Measurements from ENCODE around the gene GIMAP1.

GIMAP1 gene

DNA sequence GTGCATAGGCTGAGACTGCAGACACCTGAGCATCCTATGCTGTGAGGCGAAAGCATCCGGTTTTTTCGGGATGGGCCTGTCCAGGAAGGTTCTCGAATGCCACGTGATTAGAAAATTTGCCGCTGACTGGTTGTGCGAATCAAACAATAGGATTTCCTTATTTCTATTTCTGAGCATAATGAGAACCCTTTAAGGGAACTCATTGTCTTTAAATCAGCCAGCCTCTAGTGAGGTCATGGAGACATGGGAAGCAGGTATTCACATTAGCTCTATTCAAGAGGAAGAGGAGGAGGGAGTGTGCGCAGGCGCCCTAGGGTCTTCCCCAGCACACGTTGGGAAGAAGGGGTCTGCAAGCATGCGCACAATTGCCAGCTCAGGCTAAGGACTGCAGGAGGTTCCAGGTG lies 5.6 kb downstream of the GIMAP1 start:
- peaks cover 0 to 7% of the 10 kb centered on the region in 2 donors for H3K36me3 ChIP-seq (ENCODE audit: control insufficient read depth in 1 of 2, insufficient read depth in 2 of 2, low read length in 2 of 2)
- no peak overlapping the region for H3K27ac ChIP-seq (ENCODE audit: low read depth, low read length)
- H3K27me3 ChIP-seq (ENCODE audit: control insufficient read depth in 1 of 2, insufficient read depth in 2 of 2, low read length in 2 of 2): no peaks in the 10 kb centered on the region
- H3K9ac ChIP-seq (ENCODE audit: low read depth in 1 of 2, low read length in 2 of 2): no peak overlapping the region
- no peak overlapping the region for H3K4me3 ChIP-seq (ENCODE audit: low read depth in 1 of 2, low read length in 2 of 2)
- H3K9me3 ChIP-seq (ENCODE audit: control insufficient read depth in 1 of 2, low read length in 2 of 2): no peaks in the 10 kb centered on the region
- H3K4me1 ChIP-seq (ENCODE audit: control insufficient read depth in 1 of 2, insufficient read depth in 2 of 2, low read length in 2 of 2): no peaks in the 10 kb centered on the region

GRCh38 chr7:150722431-150722931 lies 6.1 kb downstream of the GIMAP1 start:
- Histone ChIP-seq H3K9ac (ENCODE audit: low read depth in 1 of 2, low read length in 2 of 2) (no peak overlapping the region), H3K9me3 (ENCODE audit: control insufficient read depth in 1 of 2, low read length in 2 of 2) (no peaks in the 10 kb centered on the region), H3K27ac (ENCODE audit: low read depth, low read length) (no peak overlapping the region), H3K36me3 (ENCODE audit: control insufficient read depth in 1 of 2, insufficient read depth in 2 of 2, low read length in 2 of 2) (peaks cover 0 to 7% of the 10 kb centered on the region in 2 donors), H3K4me1 (ENCODE audit: control insufficient read depth in 1 of 2, insufficient read depth in 2 of 2, low read length in 2 of 2) (no peaks in the 10 kb centered on the region), H3K4me3 (ENCODE audit: low read depth in 1 of 2, low read length in 2 of 2) (no peak overlapping the region), H3K27me3 (ENCODE audit: control insufficient read depth in 1 of 2, insufficient read depth in 2 of 2, low read length in 2 of 2) (no peaks in the 10 kb centered on the region)

DNA sequence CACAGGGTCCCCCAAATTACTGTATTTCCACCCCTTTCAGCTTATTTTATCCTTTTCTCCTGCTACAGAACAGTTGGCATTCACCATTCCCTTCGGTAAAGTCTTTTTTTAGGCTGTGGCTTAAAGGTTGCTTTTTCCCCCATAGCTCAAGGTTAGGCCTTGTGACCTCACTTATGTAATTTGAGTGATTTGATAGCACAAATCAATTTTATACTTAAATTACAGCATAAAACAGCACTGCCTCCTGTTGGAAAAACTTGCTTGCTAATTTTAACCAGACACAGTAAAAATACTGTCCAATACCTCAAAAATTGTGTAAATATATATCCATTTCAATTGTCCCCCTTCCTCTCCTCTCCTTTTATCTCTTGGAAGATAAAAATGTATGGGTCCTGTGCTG lies 7.1 kb downstream of the GIMAP1 start:
- Histone ChIP-seq H3K9me3 (ENCODE audit: control insufficient read depth in 1 of 2, low read length in 2 of 2) (no peaks in the 10 kb centered on the region), H3K4me3 (ENCODE audit: low read depth in 1 of 2, low read length in 2 of 2) (no peak overlapping the region), H3K4me1 (ENCODE audit: control insufficient read depth in 1 of 2, insufficient read depth in 2 of 2, low read length in 2 of 2) (peaks cover 5 to 6% of the 10 kb centered on the region in 2 donors), H3K27me3 (ENCODE audit: control insufficient read depth in 1 of 2, insufficient read depth in 2 of 2, low read length in 2 of 2) (no peaks in the 10 kb centered on the region), H3K27ac (ENCODE audit: low read depth, low read length) (no peak overlapping the region), H3K9ac (ENCODE audit: low read depth in 1 of 2, low read length in 2 of 2) (no peak overlapping the region), H3K36me3 (ENCODE audit: control insufficient read depth in 1 of 2, insufficient read depth in 2 of 2, low read length in 2 of 2) (peaks cover 0 to 7% of the 10 kb centered on the region in 2 donors)

GRCh38 chr7:150727381-150727780 lies 11.0 kb downstream of the GIMAP1 start:
- H3K27ac ChIP-seq (ENCODE audit: low read depth, low read length): no peak overlapping the region

DNA sequence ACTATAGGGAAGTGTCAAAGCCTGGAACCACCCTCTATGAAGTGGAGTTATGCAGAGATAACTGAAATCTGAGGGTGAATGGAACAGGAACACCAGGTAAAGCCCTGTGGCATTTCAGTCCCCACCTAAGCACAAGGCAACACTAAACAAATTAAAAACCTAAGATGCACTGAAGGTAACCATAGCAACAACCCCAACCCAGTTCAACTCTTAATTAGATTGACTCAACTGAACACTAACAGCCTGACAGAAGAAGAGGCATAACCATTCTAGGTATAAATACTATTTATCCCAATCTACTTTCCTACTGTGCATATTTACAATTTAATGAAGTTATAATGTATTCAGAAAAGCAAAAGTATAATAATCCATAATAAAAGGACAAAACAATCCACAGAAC lies 11.6 kb downstream of the GIMAP1 start:
- no peak overlapping the region for H3K9ac ChIP-seq (ENCODE audit: low read depth in 1 of 2, low read length in 2 of 2)
- H3K27ac ChIP-seq (ENCODE audit: low read depth, low read length): no peak overlapping the region
- no peaks in the 10 kb centered on the region for H3K9me3 ChIP-seq (ENCODE audit: control insufficient read depth in 1 of 2, low read length in 2 of 2)
- no peaks in the 10 kb centered on the region for H3K36me3 ChIP-seq (ENCODE audit: control insufficient read depth in 1 of 2, insufficient read depth in 2 of 2, low read length in 2 of 2)
- peaks cover 5 to 6% of the 10 kb centered on the region in 2 donors for H3K4me1 ChIP-seq (ENCODE audit: control insufficient read depth in 1 of 2, insufficient read depth in 2 of 2, low read length in 2 of 2)
- no peaks in the 10 kb centered on the region for H3K27me3 ChIP-seq (ENCODE audit: control insufficient read depth in 1 of 2, insufficient read depth in 2 of 2, low read length in 2 of 2)
- H3K4me3 ChIP-seq (ENCODE audit: low read depth in 1 of 2, low read length in 2 of 2): no peak overlapping the region

More at GRCh38 chr7:150727381-150727780, 11.0 kb downstream of the GIMAP1 start:
- H3K4me1 ChIP-seq (ENCODE audit: control insufficient read depth in 1 of 2, insufficient read depth in 2 of 2, low read length in 2 of 2): peaks cover 5 to 6% of the 10 kb centered on the region in 2 donors
- H3K36me3 ChIP-seq (ENCODE audit: control insufficient read depth in 1 of 2, insufficient read depth in 2 of 2, low read length in 2 of 2): no peaks in the 10 kb centered on the region
- H3K9me3 ChIP-seq (ENCODE audit: control insufficient read depth in 1 of 2, low read length in 2 of 2): no peaks in the 10 kb centered on the region
- no peaks in the 10 kb centered on the region for H3K27me3 ChIP-seq (ENCODE audit: control insufficient read depth in 1 of 2, insufficient read depth in 2 of 2, low read length in 2 of 2)
- H3K9ac ChIP-seq (ENCODE audit: low read depth in 1 of 2, low read length in 2 of 2): no peak overlapping the region
- no peak overlapping the region for H3K4me3 ChIP-seq (ENCODE audit: low read depth in 1 of 2, low read length in 2 of 2)

DNA sequence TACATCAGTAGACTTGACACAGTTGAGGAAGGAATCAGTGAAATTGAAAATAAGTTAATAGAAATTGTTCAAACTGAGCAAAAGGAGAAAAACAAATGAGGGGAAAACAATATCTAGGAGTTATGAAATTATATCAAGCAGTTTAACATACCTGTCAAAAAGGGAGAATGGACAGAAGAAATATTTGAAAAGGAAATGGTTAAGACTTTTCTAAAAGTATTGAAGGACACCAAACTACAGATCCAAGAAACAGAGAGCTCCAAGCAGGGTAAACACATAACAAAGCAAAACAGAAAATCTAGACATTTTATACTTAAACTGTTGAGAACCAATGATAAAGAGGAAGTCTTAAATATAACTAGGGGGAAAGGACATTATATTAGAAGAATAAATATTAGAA lies 12.2 kb downstream of the GIMAP1 start:
- Histone ChIP-seq H3K9ac (ENCODE audit: low read depth in 1 of 2, low read length in 2 of 2) (no peak overlapping the region), H3K9me3 (ENCODE audit: control insufficient read depth in 1 of 2, low read length in 2 of 2) (no peaks in the 10 kb centered on the region), H3K27ac (ENCODE audit: low read depth, low read length) (no peak overlapping the region), H3K4me3 (ENCODE audit: low read depth in 1 of 2, low read length in 2 of 2) (no peak overlapping the region), H3K27me3 (ENCODE audit: control insufficient read depth in 1 of 2, insufficient read depth in 2 of 2, low read length in 2 of 2) (no peaks in the 10 kb centered on the region), H3K4me1 (ENCODE audit: control insufficient read depth in 1 of 2, insufficient read depth in 2 of 2, low read length in 2 of 2) (peaks cover 5 to 6% of the 10 kb centered on the region in 2 donors), H3K36me3 (ENCODE audit: control insufficient read depth in 1 of 2, insufficient read depth in 2 of 2, low read length in 2 of 2) (no peaks in the 10 kb centered on the region)

DNA sequence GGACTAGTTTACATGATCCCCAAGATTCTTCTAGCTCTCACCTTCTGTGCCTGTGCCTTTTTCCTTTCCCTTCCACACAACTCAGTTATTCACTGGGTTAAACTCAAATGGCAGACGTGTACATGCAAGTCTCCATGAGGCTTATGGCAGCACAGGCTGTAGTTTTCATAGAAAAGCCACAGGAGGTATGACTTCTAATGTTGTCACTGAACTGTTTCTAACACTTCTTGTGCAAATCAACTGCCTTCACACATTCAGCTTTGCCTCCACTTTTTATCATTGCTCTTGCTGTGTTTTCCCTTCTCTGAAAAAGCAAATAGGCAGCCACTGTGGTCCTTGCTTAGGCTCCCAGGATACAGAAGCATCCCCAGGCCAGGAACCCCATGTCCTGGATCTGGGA lies 15.5 kb downstream of the GIMAP1 start:
- no peaks in the 10 kb centered on the region for H3K9me3 ChIP-seq (ENCODE audit: control insufficient read depth in 1 of 2, low read length in 2 of 2)
- H3K36me3 ChIP-seq (ENCODE audit: control insufficient read depth in 1 of 2, insufficient read depth in 2 of 2, low read length in 2 of 2): no peaks in the 10 kb centered on the region
- no peaks in the 10 kb centered on the region for H3K27me3 ChIP-seq (ENCODE audit: control insufficient read depth in 1 of 2, insufficient read depth in 2 of 2, low read length in 2 of 2)
- H3K9ac ChIP-seq (ENCODE audit: low read depth in 1 of 2, low read length in 2 of 2): no peak overlapping the region
- H3K4me3 ChIP-seq (ENCODE audit: low read depth in 1 of 2, low read length in 2 of 2): no peak overlapping the region
- no peak overlapping the region for H3K27ac ChIP-seq (ENCODE audit: low read depth, low read length)
- peaks cover 6 to 9% of the 10 kb centered on the region in 2 donors for H3K4me1 ChIP-seq (ENCODE audit: control insufficient read depth in 1 of 2, insufficient read depth in 2 of 2, low read length in 2 of 2)

DNA sequence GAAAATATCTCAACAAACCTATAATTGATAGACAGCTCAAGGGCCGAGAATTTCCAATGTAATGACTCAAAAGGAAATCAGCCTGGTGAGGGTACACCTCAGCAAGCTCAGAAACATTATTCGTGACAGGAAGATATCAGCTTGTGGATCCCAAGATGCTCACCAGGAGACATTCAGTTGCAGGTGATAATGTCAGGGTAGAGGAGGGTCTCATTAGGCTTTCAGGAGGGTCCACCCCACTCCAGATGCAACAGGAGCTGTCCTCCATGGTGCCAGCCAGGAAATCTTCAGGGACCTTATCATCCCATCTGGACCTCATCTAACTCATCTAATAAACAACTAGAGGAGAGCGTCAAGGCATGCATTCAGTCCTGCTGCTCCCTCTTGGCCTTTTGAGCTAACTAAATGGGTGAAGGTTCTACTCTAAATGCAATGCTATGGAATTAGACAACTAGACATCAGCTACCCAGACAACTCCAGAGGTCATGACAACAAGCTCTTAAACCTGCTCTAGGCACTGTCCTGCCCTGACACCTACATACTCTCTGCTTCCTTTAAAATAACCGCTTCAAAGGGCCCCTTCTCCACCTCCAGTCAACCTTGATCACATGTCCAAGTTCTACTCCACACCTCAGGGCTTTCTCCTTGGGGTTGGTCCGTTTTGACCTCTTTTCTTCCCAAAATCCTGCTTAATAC lies 16.5 kb downstream of the GIMAP1 start:
- Histone ChIP-seq H3K4me1 (ENCODE audit: control insufficient read depth in 1 of 2, insufficient read depth in 2 of 2, low read length in 2 of 2) (peaks cover 2 to 5% of the 10 kb centered on the region in 2 donors), H3K36me3 (ENCODE audit: control insufficient read depth in 1 of 2, insufficient read depth in 2 of 2, low read length in 2 of 2) (no peaks in the 10 kb centered on the region), H3K27ac (ENCODE audit: low read depth, low read length) (no peak overlapping the region), H3K9me3 (ENCODE audit: control insufficient read depth in 1 of 2, low read length in 2 of 2) (no peaks in the 10 kb centered on the region), H3K27me3 (ENCODE audit: control insufficient read depth in 1 of 2, insufficient read depth in 2 of 2, low read length in 2 of 2) (no peaks in the 10 kb centered on the region), H3K4me3 (ENCODE audit: low read depth in 1 of 2, low read length in 2 of 2) (no peak overlapping the region), H3K9ac (ENCODE audit: low read depth in 1 of 2, low read length in 2 of 2) (no peak overlapping the region)

DNA sequence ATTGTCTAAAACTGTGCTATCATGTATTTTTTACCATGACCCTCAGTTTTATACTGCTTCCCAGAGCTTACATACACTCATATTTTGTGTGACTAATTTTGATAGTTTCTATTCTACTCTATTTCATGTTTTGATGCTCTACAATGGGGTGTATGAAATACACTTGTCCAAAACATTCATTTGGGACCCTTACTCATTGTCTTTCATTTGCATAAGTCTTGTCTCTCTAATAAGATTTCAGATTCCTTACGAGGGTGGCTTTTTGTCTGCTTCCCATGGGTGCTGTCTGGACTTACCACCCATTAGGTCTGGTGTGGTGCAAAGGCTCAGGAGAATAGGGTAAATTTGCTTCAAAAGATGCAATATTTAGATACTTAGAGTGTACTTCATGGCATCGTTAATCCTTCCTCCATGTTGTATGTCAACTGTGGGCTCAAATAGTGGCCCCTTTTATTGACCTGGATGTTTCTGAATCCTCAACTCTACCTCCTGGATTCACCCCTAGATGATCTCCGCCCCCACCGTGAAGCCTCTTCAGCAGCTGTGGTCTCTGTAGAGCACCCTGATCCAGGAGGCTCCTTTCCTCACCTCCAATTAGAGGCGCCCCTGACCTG lies 17.2 kb downstream of the GIMAP1 start:
- Histone ChIP-seq H3K4me3 (ENCODE audit: low read depth in 1 of 2, low read length in 2 of 2) (no peak overlapping the region), H3K4me1 (ENCODE audit: control insufficient read depth in 1 of 2, insufficient read depth in 2 of 2, low read length in 2 of 2) (peaks cover 0 to 4% of the 10 kb centered on the region in 2 donors), H3K9me3 (ENCODE audit: control insufficient read depth in 1 of 2, low read length in 2 of 2) (no peaks in the 10 kb centered on the region), H3K27me3 (ENCODE audit: control insufficient read depth in 1 of 2, insufficient read depth in 2 of 2, low read length in 2 of 2) (no peaks in the 10 kb centered on the region), H3K36me3 (ENCODE audit: control insufficient read depth in 1 of 2, insufficient read depth in 2 of 2, low read length in 2 of 2) (no peaks in the 10 kb centered on the region), H3K9ac (ENCODE audit: low read depth in 1 of 2, low read length in 2 of 2) (no peak overlapping the region), H3K27ac (ENCODE audit: low read depth, low read length) (no peak overlapping the region)

- Histone ChIP-seq H3K9ac (ENCODE audit: low read depth in 1 of 2, low read length in 2 of 2) (no peak overlapping the region), H3K36me3 (ENCODE audit: control insufficient read depth in 1 of 2, insufficient read depth in 2 of 2, low read length in 2 of 2) (no peaks in the 10 kb centered on the region), H3K4me1 (ENCODE audit: control insufficient read depth in 1 of 2, insufficient read depth in 2 of 2, low read length in 2 of 2) (peaks cover 0 to 4% of the 10 kb centered on the region in 2 donors), H3K4me3 (ENCODE audit: low read depth in 1 of 2, low read length in 2 of 2) (no peak overlapping the region), H3K27ac (ENCODE audit: low read depth, low read length) (no peak overlapping the region), H3K27me3 (ENCODE audit: control insufficient read depth in 1 of 2, insufficient read depth in 2 of 2, low read length in 2 of 2) (no peaks in the 10 kb centered on the region), H3K9me3 (ENCODE audit: control insufficient read depth in 1 of 2, low read length in 2 of 2) (no peaks in the 10 kb centered on the region)
Observed at GRCh38 chr7:150734254-150734653, 17.8 kb downstream of the GIMAP1 start.

Measured in duodenal mucosa (tissue), 2 donors.